ENCODE data around the gene TBC1D28. TPM values are rescaled to one million over a fixed set of nuclear protein-coding genes. Genes with fewer than 3 reads are reported as not detected.

Gene TBC1D28
- total RNA-seq, 1 experiment from 2014 or later, result not detected

Other genes with a start within 250 kb of the TBC1D28 start
- gene LGALS9C, start 167.6 kb downstream of the TBC1D28 start, total RNA-seq (2022), result not detected in 2 replicates
- 7.0 and 7.3 TPM in 2 replicates for gene FOXO3B, start 37.9 kb upstream of the TBC1D28 start, total RNA-seq (2022)
- gene FBXW10, start 99.7 kb upstream of the TBC1D28 start, total RNA-seq (2022), result 0.11 TPM in 1 of 2 replicates, not detected in the other
- 29.1 and 33.0 TPM in 2 replicates for gene TVP23B, start 136.8 kb upstream of the TBC1D28 start, total RNA-seq (2022)
- 45.8 and 49.0 TPM in 2 replicates for gene PRPSAP2, start 213.7 kb upstream of the TBC1D28 start, total RNA-seq (2022)

Data from Caco-2 (cell line).